Adipocyte (in vitro differentiated cells): ENCODE measurements around the gene TTC39B.
A peak's percentile ranks its signal among the peaks of the same experiment; 100 is the strongest.
"Not testable (repeated sequence)": the region's sequence is repeated elsewhere in the genome, so short reads cannot be mapped to it uniquely, and the experiment has no call there.

Source experiments
- DNase-seq: peaks from one replicate; pipeline ENCODE4 v3.0.0-alpha.2; 2015; ENCODE audit warnings: low read depth
- H3K27me3 ChIP-seq: replicated peaks from 2 replicates; pipeline ENCODE4 v1.7.0; 2013; ENCODE audit warnings: mild to moderate bottlenecking, low read length, moderate library complexity; ENCODE audit not compliant: control insufficient read depth, insufficient read depth
- H3K36me3 ChIP-seq: 2 replicates; pipeline ENCODE4 v1.7.0; 2013; ENCODE audit warnings: low read length, mild to moderate bottlenecking, moderate library complexity; ENCODE audit not compliant: control insufficient read depth, insufficient read depth, severe bottlenecking
- H3K4me1 ChIP-seq: 2 replicates; pipeline ENCODE4 v1.7.0; 2013; ENCODE audit warnings: mild to moderate bottlenecking, low read length, moderate library complexity; ENCODE audit not compliant: control insufficient read depth, insufficient read depth
- H3K4me3 ChIP-seq: 2 replicates; pipeline ENCODE4 v1.7.0; 2013; ENCODE audit warnings: mild to moderate bottlenecking, low read length, moderate library complexity
- H3K9ac ChIP-seq: 2 replicates; pipeline ENCODE4 v1.7.0; 2013; ENCODE audit warnings: mild to moderate bottlenecking, low read length, moderate library complexity
- H3K9me3 ChIP-seq: 2 replicates; pipeline ENCODE4 v1.7.0; 2013; ENCODE audit warnings: mild to moderate bottlenecking, low read length, moderate library complexity; ENCODE audit not compliant: control insufficient read depth

The TTC39B gene

DNA sequence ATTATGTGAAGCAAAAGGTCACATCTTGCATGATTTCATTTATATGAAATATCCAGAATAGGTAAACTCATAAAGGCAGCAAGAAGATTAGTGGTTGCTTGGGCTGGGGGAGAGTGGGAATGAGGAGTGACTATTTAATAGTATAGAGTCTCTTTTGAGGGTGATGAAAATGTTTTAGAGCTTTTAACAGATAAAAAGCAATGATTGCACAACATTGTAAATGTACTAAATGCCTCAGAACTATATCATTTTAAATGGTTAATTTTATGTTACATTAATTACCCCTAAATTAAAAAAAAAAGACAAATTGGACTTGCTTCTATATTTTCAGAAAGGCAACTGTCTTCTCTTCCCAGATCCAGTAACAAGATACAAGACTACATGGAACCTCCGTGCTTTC lies 21.9 kb upstream of the TTC39B start:
- H3K36me3 ChIP-seq: no peaks in the 10 kb centered on the region
- H3K9ac ChIP-seq: no peak overlapping the region
- no peaks in the 10 kb centered on the region for H3K27me3 ChIP-seq
- H3K9me3 ChIP-seq: peaks cover 7% of the 10 kb centered on the region
- H3K4me3 ChIP-seq: no peak overlapping the region
- H3K4me1 ChIP-seq: peaks cover 4% of the 10 kb centered on the region
- DNase-seq: no peak

DNA sequence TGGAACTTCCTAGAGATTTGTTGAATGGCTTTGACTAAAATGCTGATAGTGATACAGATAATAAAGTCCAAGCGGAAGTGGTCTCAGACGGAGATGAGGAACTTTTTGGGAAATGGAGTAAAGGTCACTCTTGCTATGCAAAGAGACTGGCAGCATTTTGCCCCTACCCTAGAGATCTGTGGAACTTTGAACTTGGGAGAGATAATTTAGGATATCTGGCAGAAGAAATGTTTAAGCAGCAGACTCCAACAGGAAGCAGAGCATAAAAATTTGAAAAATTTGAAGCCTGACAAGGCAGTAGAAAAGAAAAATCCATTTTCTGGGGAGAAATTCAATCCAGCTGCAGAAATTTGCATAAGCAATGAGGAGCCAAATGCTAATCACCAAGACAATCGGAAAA lies 15.7 kb upstream of the TTC39B start:
- peaks cover 13% of the 10 kb centered on the region for H3K9me3 ChIP-seq
- not testable (repeated sequence) for H3K4me3 ChIP-seq, H3K4me1 ChIP-seq, H3K9ac ChIP-seq, DNase-seq, H3K27me3 ChIP-seq, H3K36me3 ChIP-seq

DNA sequence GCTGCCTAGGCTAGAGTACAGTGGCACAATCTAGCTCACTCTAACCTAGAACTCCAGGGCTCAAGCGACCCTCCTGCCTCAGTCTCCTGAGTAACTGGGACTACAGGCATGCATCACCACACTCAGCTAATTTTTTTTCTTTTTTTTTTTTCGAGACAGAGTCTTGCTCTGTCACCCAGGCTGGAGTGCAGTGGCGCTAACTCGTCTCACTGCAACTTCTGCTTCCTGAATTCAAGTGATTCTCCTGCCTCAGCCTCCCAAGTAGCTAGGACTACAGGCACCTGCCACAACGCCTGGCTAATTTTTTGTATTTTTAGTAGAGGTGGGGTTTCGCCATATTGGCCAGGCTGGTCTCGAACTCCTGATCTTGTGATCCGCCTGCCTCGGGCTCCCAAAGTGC lies 12.6 kb upstream of the TTC39B start:
- not testable (repeated sequence) for H3K4me1 ChIP-seq, DNase-seq, H3K36me3 ChIP-seq, H3K9ac ChIP-seq, H3K27me3 ChIP-seq, H3K4me3 ChIP-seq
- H3K9me3 ChIP-seq: peaks cover 13% of the 10 kb centered on the region

DNA sequence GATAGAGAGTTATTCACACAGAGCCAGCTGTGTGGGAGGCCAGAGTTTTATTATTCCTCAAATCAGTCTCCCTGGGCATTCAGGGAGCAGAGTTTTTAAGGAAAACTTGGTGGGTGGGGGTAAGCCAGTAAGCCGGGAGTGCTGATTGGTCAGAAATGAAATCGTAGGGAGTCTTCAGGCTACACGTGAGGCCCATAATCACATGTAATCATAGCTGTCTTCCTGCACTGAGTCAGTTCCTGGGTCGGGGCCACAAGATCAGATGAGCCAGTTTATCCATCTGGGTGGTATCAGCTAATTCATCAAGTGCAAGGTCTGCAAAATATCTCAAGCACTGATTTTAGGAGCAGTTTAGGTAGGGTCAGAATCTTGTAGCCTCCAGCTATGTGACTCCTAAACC lies 10.8 kb upstream of the TTC39B start:
- H3K27me3 ChIP-seq: no peaks in the 10 kb centered on the region
- no peak overlapping the region for H3K4me3 ChIP-seq
- peaks cover 4% of the 10 kb centered on the region for H3K9me3 ChIP-seq
- H3K9ac ChIP-seq: no peak overlapping the region
- H3K36me3 ChIP-seq: no peaks in the 10 kb centered on the region
- DNase-seq: no peak
- H3K4me1 ChIP-seq: no peaks in the 10 kb centered on the region

DNA sequence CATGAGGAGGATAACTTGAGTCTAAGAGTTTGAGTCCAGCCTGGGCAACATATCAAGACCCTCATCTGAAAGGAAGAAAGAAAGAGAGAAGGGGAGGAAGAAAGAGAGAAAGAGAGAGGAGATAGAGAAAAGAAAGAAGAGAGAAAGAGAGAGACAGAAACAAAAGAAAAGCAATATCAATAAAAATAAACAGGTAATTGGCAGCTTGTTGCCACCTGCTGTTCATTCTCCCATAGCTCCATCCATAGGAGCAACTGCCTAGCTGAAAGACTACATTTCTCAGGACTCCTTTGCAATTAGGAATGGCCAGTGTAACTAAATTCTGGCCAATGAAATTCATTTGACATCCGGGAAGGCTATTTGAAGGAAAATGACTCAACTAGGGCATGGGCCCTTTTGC lies 4.6 kb upstream of the TTC39B start:
- no peaks in the 10 kb centered on the region for H3K36me3 ChIP-seq
- H3K4me3 ChIP-seq: no peak overlapping the region
- H3K27me3 ChIP-seq: no peaks in the 10 kb centered on the region
- peaks cover 18% of the 10 kb centered on the region for H3K4me1 ChIP-seq
- no peak for DNase-seq
- H3K9me3 ChIP-seq: peaks cover 4% of the 10 kb centered on the region
- peak overlapping the region; percentile 13 for H3K9ac ChIP-seq

DNA sequence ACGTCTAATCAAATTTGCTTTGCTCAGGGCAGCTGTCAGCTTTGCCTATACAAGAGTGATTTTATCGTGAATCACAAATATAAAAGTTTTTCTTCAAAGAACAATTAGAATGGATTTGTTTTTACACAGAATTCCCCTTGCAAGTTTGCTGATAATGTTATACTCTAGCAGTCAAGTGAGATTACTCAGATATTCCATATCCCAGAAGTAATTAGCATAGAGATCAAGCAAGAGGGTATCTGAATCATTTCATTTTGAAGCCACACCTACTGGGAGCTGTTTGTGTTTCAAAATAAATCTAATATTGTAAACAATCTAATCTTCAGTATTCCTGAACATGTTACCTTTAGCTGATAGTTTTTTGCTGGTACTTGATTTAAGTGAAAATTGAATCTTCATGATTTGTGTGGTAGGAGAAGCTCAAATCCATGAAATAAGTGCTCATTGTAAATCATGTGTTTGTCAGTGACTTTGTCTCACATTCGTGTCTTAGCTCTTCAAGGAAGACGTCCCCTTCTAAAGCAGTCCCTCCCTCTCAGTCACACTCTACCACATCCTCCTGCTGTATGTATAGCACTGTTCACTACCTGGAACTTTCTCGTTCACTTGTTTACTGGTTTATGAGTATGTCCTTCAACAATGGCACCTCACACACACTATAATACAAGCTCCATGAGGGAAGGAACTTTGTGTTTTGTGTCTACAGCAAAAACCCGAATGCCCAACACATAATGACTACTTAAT lies 3.3 kb upstream of the TTC39B start:
- no peak for DNase-seq
- H3K36me3 ChIP-seq: no peaks in the 10 kb centered on the region
- peaks cover 25% of the 10 kb centered on the region for H3K4me1 ChIP-seq
- no peak overlapping the region for H3K9ac ChIP-seq
- no peaks in the 10 kb centered on the region for H3K27me3 ChIP-seq
- H3K4me3 ChIP-seq: no peak overlapping the region
- peaks cover 4% of the 10 kb centered on the region for H3K9me3 ChIP-seq

DNA sequence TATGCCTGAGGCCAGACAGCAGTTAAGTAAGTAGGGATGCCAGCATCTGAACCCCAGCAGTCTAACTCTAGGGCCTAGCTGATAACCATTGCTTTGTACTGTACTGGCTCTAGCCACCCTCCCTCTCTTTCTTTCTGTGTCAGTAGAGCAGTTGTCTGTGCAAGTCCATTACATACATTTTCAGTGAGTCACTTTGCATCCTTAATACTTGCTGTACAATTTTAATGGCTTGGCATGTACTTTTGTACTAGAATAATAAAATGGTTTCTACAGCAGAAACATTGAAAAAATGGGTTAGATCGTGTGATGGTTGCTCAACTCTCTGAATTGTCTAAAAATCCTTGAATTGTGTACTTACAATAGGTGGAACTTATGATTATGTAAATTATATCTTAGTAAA lies 1.5 kb upstream of the TTC39B start:
- Histone ChIP-seq H3K4me1 (peaks cover 27% of the 10 kb centered on the region), H3K27me3 (no peaks in the 10 kb centered on the region), H3K9ac (no peak overlapping the region), H3K4me3 (no peak overlapping the region), H3K9me3 (no peaks in the 10 kb centered on the region), H3K36me3 (no peaks in the 10 kb centered on the region)
- DNase-seq: peak; percentile 84

DNA sequence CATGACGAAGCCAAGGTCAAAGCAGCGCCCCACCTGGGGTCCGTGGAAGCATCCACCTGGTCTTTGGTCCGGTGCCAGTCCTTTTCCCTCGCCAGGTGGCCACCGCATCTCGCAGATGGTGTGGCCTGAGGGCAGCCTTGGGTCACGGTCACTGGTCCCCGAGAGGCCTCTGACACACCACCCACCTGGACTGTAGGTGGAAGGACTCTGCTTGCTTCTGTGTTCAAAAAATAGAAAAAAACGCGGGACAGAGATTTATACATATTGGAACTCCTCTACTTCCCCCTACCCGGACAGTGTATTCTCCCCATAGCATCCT lies 466 bp upstream of the TTC39B start:
- no peaks in the 10 kb centered on the region for H3K27me3 ChIP-seq
- no peak overlapping the region for H3K9ac ChIP-seq
- H3K36me3 ChIP-seq: no peaks in the 10 kb centered on the region
- H3K4me3 ChIP-seq: peak overlapping the region; percentile 97
- no peak for DNase-seq
- H3K4me1 ChIP-seq: peaks cover 27% of the 10 kb centered on the region
- no peaks in the 10 kb centered on the region for H3K9me3 ChIP-seq

DNA sequence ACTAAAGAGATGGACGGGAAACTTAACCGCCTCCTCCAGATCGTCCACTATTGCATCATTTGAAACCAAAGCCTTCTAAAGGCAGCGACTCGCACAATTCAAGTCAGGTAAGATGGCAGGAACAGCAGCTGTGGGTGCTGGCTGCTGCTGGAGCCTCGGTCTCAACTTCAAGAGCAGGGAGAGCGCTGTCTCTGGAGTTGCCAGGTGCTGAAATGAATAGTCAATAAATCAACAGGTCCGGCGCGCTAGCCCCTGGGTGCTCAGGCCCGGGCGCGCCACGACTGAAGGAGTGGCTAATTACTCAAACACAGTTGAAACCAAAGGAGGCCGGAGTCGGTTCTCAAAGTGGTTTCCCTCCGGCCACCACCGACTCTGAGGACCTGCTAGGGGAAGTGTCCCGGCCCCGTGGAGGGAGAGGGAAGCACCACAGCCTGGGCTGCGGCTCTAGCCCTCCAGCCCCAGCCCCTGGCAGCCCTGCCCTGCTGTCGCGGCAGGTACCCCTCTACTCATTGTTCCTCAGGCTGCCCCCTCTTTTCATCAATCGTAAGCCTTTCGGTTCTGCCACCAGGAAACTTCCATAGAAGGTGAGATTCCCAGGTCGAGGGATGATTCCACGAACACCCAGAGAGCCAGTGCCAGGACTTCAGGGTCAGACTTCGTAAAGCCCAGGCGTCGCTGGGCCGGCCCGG lies 804 bp downstream of the TTC39B start:
- peaks cover 22% of the 10 kb centered on the region for H3K4me1 ChIP-seq
- peak overlapping the region; percentile 90 for H3K9ac ChIP-seq
- H3K4me3 ChIP-seq: peak overlapping the region; percentile 97
- H3K36me3 ChIP-seq: no peaks in the 10 kb centered on the region
- DNase-seq: peak; percentile 75
- no peaks in the 10 kb centered on the region for H3K9me3 ChIP-seq
- H3K27me3 ChIP-seq: no peaks in the 10 kb centered on the region

DNA sequence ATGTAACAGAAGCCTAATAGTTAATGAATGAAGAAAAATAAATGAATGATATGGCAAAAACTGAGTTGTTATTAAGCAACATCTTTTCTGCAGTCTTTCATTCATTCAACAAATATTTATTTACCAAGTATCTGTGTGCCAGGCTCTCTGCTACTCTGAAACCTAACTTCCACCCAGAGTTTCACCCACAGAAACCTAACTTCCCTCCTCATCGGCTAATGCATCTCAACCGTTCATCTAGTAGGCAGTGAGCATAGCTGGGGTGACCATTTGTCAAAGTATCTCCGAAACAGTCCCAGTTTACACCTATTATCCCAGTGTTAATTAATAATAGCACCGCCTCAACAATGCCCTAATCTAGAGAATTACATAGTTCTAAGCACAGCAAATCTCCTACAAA lies 1.5 kb downstream of the TTC39B start:
- Histone ChIP-seq H3K9me3 (no peaks in the 10 kb centered on the region), H3K9ac (peak overlapping the region; percentile 90), H3K4me3 (peak overlapping the region; percentile 97), H3K36me3 (no peaks in the 10 kb centered on the region), H3K27me3 (no peaks in the 10 kb centered on the region), H3K4me1 (peaks cover 23% of the 10 kb centered on the region)
- no peak for DNase-seq

DNA sequence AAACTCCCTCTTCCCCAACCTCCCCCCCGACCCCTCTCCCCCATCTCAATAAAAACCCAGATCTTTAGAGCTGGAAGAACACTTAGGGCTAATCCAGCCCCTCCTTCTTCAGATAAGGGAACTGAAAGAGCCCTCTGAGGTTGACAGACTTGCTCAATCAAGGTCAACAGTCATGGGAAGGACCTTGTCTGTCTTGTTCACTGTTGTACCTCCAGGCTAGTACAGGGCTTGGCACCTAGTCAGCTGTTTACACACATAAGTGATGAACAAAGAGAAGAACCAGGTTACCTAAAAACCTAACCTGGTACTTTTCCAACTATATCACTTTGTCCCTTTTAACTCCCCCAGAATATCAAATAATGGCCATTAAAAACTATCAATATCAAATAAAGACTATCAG lies 2.4 kb downstream of the TTC39B start:
- Histone ChIP-seq H3K4me1 (peaks cover 27% of the 10 kb centered on the region), H3K9ac (no peak overlapping the region), H3K4me3 (no peak overlapping the region), H3K9me3 (no peaks in the 10 kb centered on the region), H3K27me3 (no peaks in the 10 kb centered on the region), H3K36me3 (no peaks in the 10 kb centered on the region)
- no peak for DNase-seq

DNA sequence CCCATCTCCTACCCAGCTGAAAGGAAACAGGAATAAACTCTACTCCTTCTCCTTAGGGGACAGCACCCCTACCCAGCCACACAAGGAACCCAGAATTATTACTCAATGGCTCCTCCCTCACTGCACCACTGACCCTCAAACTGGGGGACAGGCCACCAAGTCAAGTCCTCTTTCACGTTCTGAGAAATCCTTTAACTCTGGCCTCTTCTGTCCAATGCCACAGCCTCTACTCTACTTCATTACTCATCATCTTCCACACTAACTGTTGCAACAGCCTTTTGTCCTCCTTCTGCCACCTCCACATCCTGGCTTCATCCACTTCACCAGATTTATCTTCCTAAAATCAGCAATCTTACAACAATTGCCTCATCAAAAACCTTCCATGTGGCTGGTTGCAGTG lies 6.8 kb downstream of the TTC39B start:
- peaks cover 25% of the 10 kb centered on the region for H3K4me1 ChIP-seq
- H3K4me3 ChIP-seq: no peak overlapping the region
- DNase-seq: peak; percentile 22
- H3K36me3 ChIP-seq: no peaks in the 10 kb centered on the region
- H3K9me3 ChIP-seq: no peaks in the 10 kb centered on the region
- H3K9ac ChIP-seq: no peak overlapping the region
- no peaks in the 10 kb centered on the region for H3K27me3 ChIP-seq
